Aorta (tissue), 5 donors: ENCODE measurements around the gene HOXA1. TPM values are rescaled to one million over a fixed set of nuclear protein-coding genes. Genes with fewer than 3 reads are reported as not detected.

Source experiments
- ATAC-seq: fragments of 200-7000 bp; cut with Tn5 transposase; one replicate; pipeline ENCODE4 v1.9.1; 2022; ENCODE audit warnings: moderate library complexity; ENCODE audit not compliant: low FRiP score
- DNase-seq, 2 donors: peaks; one replicate each; pipeline ENCODE4 v3.0.0-alpha.2; 2020
- H3K27ac ChIP-seq, 2 donors: one replicate each; pipeline ENCODE4 v1.5.1; 2013; ENCODE audit warnings: low read length in 2 of 2, mild to moderate bottlenecking in 2 of 2, moderate library complexity in 2 of 2, control low read depth in 1 of 2, inconsistent platforms in 1 of 2, low read depth in 1 of 2
- H3K27me3 ChIP-seq, 2 donors: one replicate each; pipeline ENCODE4 v1.6.1; 2013; ENCODE audit warnings: control low read depth in 1 of 2, low read length in 1 of 2, mild to moderate bottlenecking in 1 of 2, moderate library complexity in 1 of 2; ENCODE audit not compliant: insufficient read depth in 2 of 2, control insufficient read depth in 1 of 2
- H3K36me3 ChIP-seq, 2 donors: one replicate each; pipeline ENCODE4 v1.6.1; 2013; ENCODE audit warnings: control low read depth in 1 of 2, low read length in 1 of 2, mild to moderate bottlenecking in 1 of 2; ENCODE audit not compliant: insufficient read depth in 2 of 2, control insufficient read depth in 1 of 2
- H3K4me1 ChIP-seq, 2 donors: one replicate each; pipeline ENCODE4 v1.6.1; 2013; ENCODE audit warnings: low read length in 2 of 2, control low read depth in 1 of 2, mild to moderate bottlenecking in 1 of 2, moderate library complexity in 1 of 2; ENCODE audit not compliant: insufficient read depth in 2 of 2, control insufficient read depth in 1 of 2
- H3K4me3 ChIP-seq, 2 donors: one replicate each; pipeline ENCODE4 v1.5.1; 2013; ENCODE audit warnings: low read length in 2 of 2, control low read depth in 1 of 2, mild to moderate bottlenecking in 1 of 2
- H3K9me3 ChIP-seq: one replicate; pipeline ENCODE4 v1.6.1; 2013; ENCODE audit warnings: mild to moderate bottlenecking, low read length; ENCODE audit not compliant: control insufficient read depth
- WGBS, 2 donors: extraction: QIAGEN DNeasy Blood & Tissue Kit; methylation state at CpG; one replicate each; pipeline ENCODE4 v1.1.7; 2013; 5-methylcytosine and 5-hydroxymethylcytosine counted together
- intact Hi-C, 2 donors: fragments of 100-400 bp; cut with DNase I; formaldehyde crosslinking; loops; one replicate each; pipeline versions ENCODE4 v1.14.2 to v1.15.0; 2022
- polyA plus RNA-seq, 2 donors: library from polyadenylated mRNA; stranded (reverse); fragments of 200-250 nt; gene quantifications; one replicate each; pipeline ENCODE4 v1.2.3, GENCODE V29; 2013
- total RNA-seq, 2 donors: library from RNA; stranded (reverse); fragmentation: NEBNext Ultra II Directional; extraction: Animal tissue kit (Norgen Biotek cat#: 25700); gene quantifications; one replicate each; pipeline ENCODE4 v1.2.1, GENCODE V29; 2021
- donor health status: healthy with polysubstance abuse.
- donor health status: Bipolar disorder and iron deficiency.
- donor health status: DM: no; HTN: no; CAD: no.
- donor health status: DM: no; HTN: no; CAD: no.
- donor health status: DM: yes; HTN: yes; CAD: no.

The HOXA1 gene
- total and polyA plus RNA-seq, 4 donors: 0.59 to 1.6 (median 1.1) TPM

DNA sequence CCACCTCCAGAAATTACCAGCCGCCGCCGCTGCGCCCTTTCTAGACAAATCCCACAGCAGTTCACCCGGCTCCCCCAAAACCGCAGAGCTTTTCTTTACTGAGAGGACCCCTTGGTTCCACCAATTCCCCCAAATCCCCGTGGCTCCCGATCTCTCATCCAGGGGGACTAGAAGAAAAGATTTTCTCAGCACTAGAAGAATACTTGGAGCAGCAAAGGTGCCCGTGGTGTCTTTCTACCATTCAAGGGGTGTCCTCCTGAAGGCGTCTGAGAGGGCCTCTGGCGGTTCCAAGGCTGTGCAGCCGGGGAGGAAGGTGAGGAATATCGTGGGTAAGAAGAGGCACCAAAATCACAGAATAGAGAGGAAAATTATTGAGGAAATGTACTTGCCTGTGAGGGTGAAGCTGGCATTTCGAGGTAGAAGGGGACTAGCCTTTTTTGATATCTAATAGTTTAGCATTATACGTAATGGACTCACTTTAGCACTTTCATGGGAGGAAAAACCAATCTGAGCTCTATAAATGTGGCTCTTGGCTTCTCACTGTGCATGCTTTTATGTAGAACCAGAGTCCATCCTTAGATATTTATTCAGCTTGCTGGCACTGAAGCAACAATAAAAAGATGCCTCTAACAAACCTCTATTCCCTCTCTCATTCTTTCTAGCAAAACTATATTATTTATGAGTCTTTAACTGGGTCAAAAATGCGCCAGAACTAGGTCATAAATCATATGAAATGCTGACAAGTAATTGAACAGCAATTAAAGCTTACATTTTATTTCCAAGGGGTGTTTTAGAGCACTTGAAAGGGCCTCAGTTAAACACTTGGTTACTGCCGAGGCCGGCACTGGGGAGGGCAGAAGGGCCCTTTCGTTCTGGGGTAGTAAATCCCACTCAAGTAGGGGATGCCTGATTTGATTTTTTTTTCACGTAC, 20.5 kb upstream of the HOXA1 start:
- Histone ChIP-seq H3K27me3 (no peaks in the 10 kb centered on the region), H3K27ac (peak overlapping the region; percentile 72 to 89), H3K4me1 (no peaks in the 10 kb centered on the region), H3K9me3 (no peaks in the 10 kb centered on the region), H3K36me3 (no peaks in the 10 kb centered on the region), H3K4me3 (peak overlapping the region; percentile 53 to 64)
- WGBS, 2 donors: 5 to 9% methylated on average over 20 of the region's 20 CpGs
- intact Hi-C loops: loop anchor here in 1 of 2 donors (2.0 kb wide), 1 partner anchor 19 kb away; no protein-coding TSS in a partner anchor
- ATAC-seq (no peak), DNase-seq (no peak)

DNA sequence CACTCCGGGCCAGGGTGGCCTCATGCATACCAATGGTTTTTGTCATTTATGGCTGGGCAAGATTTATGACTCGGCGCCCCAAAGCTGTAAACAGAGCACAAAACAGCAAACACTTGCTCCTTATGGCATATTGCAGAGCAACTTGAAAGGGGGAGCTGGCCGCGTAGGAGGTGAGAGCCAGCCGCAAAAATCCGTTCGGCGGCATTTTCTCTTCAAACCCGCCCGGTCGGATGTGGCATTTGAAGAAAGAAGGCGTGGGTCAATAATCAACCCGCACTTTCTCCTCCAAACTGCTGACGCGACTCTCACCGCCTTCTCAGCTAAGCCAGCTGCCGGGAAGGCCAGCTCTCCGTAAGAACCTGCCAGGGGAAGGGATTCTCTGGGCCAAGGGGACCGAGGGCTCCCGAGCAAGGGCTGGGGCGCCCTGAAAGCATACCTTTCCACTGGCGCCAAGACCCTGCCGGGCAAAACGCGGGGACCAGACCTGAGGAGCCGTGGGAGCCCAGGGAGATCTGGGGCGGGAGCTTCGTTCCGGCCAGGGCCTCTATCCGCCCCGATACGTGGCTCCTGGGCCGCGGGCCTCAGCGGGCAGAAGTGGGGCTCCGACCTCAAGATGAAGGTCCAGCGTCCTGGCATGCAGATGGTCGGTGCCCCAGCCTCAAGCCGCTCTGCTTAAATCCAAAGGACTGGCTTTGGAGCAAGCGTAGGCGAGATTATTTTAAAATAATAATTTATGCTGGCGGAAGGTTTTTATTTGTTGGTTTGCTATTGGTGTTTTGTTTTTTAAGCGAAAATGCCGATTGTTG, 19.6 kb upstream of the HOXA1 start:
- DNase-seq (peak in 1 of 2 donors; percentile 57), ATAC-seq (no peak)
- peak overlapping the region; percentile 72 to 89 for H3K27ac ChIP-seq
- H3K4me1 ChIP-seq: no peaks in the 10 kb centered on the region
- H3K9me3 ChIP-seq: no peaks in the 10 kb centered on the region
- no peaks in the 10 kb centered on the region for H3K27me3 ChIP-seq
- intact Hi-C loops: loop anchor here in 1 of 2 donors (2.0 kb wide), 2 partner anchors 19 to 1259 kb away; no protein-coding TSS in a partner anchor
- 4 to 7% methylated on average over 44 to 45 of the region's 45 CpGs for WGBS, 2 donors
- H3K4me3 ChIP-seq: peak overlapping the region; percentile 53 to 64
- no peaks in the 10 kb centered on the region for H3K36me3 ChIP-seq

DNA sequence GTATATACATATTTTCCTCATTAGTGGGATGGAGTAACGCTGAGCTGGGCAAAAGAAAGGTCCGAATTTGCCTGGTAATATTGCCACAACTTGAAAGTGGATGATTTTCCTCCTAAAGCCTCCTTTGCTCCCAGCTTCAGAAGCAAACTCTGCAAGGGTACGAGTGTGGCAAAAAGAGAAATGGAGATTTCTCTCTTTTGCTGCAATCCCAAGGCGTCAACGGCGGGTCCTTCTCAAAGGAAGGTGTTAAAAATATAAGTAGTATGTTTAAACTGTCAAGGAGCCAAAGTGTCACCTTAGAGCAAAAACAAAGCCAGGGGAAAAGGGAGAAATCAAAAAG, 19.1 kb upstream of the HOXA1 start:
- intact Hi-C loops: loop anchor here in 1 of 2 donors (2.0 kb wide), 1 partner anchor 1258 kb away; no protein-coding TSS in a partner anchor
- H3K4me1 ChIP-seq: peaks cover 0 to 2% of the 10 kb centered on the region in 2 donors
- DNase-seq (no peak), ATAC-seq (no peak)
- no peaks in the 10 kb centered on the region for H3K27me3 ChIP-seq
- peak overlapping the region; percentile 53 to 64 for H3K4me3 ChIP-seq
- H3K9me3 ChIP-seq: no peaks in the 10 kb centered on the region
- WGBS, 2 donors: 4 to 5% methylated on average over 6 of the region's 6 CpGs
- H3K27ac ChIP-seq: peak overlapping the region; percentile 10 to 89
- H3K36me3 ChIP-seq: no peaks in the 10 kb centered on the region

DNA sequence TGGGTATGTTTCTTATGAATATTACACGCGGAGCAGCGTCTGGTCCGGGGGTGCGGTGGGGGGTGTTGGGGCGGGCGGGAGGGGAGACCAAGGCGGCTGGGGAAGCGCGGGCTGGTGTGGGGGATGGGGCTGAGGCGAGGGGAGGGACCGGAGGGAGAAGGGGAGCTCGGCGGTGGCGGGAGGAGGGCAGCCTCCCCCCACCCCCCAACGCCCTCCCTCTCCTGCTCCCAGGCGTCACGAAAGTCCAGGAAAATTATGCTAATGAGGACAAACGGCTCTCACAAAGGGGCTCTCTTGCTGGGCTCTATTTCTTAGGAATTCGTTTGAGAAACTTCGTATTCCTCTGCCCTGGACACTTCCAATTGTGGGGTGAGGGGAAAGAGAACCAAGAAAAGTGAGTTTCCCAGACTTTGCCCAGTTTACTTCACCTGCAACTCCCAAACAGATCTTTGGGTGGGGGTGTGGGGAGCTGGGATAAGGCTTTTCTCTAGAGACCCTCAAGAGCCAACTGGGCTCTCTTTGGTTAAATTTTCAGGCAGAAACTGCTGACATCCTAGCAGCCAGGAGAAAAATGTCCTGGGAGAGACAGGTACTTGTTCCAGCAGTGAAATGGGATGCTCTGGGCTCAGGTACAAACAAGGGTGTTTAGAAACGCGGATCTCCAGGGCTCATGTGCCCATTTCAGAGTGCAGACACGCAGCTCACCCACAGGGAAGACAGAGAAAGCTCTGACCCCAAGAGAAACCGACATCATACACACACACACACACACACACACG, 18.4 kb upstream of the HOXA1 start:
- Histone ChIP-seq H3K36me3 (no peaks in the 10 kb centered on the region), H3K9me3 (no peaks in the 10 kb centered on the region), H3K4me3 (peak overlapping the region; percentile 84 to 94), H3K4me1 (peaks cover 0 to 6% of the 10 kb centered on the region in 2 donors), H3K27ac (peak overlapping the region; percentile 92 to 95), H3K27me3 (no peaks in the 10 kb centered on the region)
- ATAC-seq: peak; percentile 12
- intact Hi-C loops: loop anchor here in 1 of 2 donors (2.0 kb wide), 1 partner anchor 1257 kb away; no protein-coding TSS in a partner anchor
- WGBS, 2 donors: 1 to 5% methylated on average over 25 to 26 of the region's 26 CpGs
- DNase-seq: peak; percentile 81 to 88

DNA sequence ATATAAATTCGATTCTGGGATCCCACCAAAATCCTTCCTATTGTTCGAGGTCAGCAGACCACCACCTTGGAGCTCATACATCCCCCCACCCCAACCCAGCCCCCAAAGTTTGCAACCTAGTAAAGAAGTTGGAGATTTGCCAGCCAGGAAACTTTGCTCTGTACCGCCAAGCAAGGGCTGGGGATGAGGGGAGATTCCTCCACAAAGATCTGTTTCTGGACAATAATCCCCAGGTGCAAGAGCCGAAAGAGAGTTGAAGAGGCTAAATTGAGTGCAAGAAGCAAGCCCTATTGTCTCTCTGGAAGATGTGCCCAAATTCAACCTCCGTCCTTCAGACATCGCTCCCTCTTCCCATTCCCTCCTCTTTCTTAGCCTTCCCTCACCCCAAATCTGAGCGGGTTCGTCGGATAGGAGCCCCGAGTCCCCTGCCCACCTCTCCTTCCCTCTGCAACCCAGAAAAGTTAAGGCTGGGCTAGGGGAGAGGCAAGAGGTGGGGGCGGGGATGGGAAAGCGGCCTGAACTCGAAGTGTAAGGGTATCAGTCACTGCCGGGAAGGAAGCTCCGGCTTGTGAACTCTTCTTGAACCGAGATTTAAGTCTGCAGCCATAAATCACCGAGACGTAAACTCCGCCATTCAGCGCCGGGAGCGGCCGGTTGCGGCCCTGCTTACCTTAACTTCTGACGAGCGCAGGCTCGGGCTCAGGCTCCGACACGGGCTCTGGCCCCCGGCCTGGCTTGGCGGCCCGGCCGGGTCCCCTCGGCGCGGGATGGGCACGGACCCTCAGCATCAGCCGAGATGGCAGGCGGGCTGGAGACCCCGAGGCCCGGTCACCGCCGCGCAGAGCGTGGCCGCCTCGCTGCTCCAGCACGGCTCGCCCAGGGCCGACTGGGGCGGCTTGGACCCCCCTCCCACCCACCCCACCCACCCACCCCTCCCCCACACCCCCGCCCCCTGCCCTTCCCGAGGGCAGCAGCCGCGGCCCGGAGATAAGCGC, 17.5 kb upstream of the HOXA1 start:
- H3K27ac ChIP-seq: peak overlapping the region; percentile 71 to 92
- intact Hi-C loops: no loop called here
- no peaks in the 10 kb centered on the region for H3K27me3 ChIP-seq
- H3K4me3 ChIP-seq: peak overlapping the region; percentile 84 to 94
- H3K9me3 ChIP-seq: no peaks in the 10 kb centered on the region
- H3K4me1 ChIP-seq: peaks cover 0 to 6% of the 10 kb centered on the region in 2 donors
- DNase-seq (peak; percentile 79 to 85), ATAC-seq (peak; percentile 13)
- WGBS, 2 donors: 2 to 5% methylated on average over 36 to 57 of the region's 57 CpGs
- H3K36me3 ChIP-seq: no peaks in the 10 kb centered on the region

DNA sequence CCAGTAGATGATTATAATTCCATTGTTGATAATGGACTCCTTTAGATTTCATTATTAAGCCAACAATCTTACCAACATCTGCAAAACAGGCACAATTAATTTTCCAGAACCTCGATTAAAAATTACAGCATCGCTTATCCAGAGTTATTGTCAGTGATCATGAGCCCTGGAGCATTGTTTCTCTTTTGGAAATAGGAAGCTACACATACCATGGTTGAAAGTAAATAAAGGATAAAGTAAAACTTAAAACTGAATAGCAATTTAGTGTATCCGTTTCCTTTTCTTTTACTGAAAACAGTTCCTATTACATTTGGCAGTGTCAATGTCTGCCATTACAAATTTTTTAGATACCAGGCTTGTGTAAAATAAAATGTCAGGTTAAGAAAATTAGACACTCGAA, 16.6 kb upstream of the HOXA1 start:
- Histone ChIP-seq H3K9me3 (no peaks in the 10 kb centered on the region), H3K4me1 (peaks cover 0 to 6% of the 10 kb centered on the region in 2 donors), H3K27ac (peak overlapping the region in 1 of 2 donors; percentile 32), H3K27me3 (no peaks in the 10 kb centered on the region), H3K36me3 (no peaks in the 10 kb centered on the region), H3K4me3 (peak overlapping the region; percentile 20 to 94)
- DNase-seq (no peak), ATAC-seq (no peak)
- WGBS, 2 donors: 7 to 11% methylated on average over 4 of the region's 4 CpGs
- intact Hi-C loops: no loop called here

DNA sequence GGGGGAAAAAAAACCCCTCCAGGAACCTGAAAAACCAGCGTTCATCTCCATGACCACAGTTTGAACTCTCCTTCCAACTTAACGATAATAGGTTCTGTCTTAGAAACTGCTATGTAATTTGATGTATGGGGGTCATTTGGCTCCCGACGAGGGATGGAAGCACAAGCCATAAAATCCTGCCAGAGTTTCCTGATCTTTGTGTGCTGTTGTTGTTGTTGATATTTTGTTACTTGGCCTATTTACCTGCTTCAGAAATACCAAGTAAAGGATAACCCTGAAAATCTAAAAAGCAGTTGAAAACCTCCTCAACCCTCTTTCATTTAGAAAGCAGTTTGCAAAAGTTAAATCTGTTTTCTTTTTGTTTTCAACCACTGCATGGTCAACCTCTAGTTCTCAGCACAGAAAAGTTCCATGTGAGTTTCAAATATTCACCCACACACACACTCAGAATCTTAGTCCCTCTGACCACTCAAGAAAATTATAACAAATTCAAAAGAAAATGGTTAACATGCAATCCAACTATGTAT, 16.0 kb upstream of the HOXA1 start:
- Histone ChIP-seq H3K4me3 (peak overlapping the region; percentile 30 to 32), H3K9me3 (no peaks in the 10 kb centered on the region), H3K27ac (peak overlapping the region; percentile 72 to 93), H3K36me3 (no peaks in the 10 kb centered on the region), H3K27me3 (no peaks in the 10 kb centered on the region), H3K4me1 (peaks cover 0 to 6% of the 10 kb centered on the region in 2 donors)
- ATAC-seq: no peak
- WGBS, 2 donors: 1 to 7% methylated on average over 4 of the region's 4 CpGs
- no peak for DNase-seq
- intact Hi-C loops: no loop called here
